Measurements from ENCODE around the gene VSNL1.
"Not testable (repeated sequence)": the region's sequence is repeated elsewhere in the genome, so short reads cannot be mapped to it uniquely, and the experiment has no call there.

The VSNL1 gene

DNA sequence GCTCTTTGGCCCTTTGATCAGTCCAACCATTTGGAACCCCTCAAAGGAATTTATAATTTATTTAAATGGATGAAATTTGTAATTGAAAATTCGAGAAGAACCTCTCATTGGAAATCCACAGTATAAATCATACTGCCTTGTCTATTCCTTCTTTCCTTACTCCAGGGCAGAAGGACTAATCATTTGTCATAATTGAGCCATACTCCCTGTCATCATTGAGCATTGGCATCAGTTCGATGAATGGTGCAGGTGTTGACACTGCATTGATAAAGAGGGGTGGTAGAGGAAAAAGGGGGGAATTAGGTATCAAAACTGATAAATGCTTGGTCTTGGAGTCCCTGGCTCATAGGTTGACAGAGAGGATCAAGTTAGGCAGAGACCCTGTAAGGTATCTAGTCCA is 2.0 kb downstream of the VSNL1 start:
- DNase-seq (ENCODE audit: low read depth in 3 of 3) = no peak

DNA sequence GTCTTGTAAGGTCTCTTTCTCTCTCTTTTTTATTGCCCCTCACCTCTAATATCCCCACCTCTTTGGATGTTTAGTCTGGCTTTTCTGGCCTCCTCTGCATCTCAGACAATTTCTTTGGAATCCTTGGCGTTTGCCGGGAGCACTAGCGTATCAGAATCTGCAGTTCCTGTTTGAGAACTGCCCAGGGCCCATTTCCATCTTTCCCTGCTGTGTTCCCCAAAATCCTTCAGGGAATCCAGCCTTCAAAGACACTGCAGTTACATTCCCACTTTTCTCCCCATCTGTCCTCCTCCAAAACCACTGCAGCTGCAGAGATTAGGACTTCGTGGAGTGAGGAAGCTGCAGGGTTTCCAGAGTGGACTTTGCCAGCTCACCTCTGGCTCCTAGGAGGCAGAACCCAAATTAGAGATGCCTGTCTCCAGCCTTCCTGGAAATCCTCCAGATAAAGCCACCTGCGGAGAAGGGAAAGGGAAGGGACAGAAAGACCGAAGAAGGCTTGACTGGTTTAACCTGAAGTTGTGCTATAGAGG is 2.7 kb downstream of the VSNL1 start:
- no peak for DNase-seq (ENCODE audit: low read depth in 3 of 3)

DNA sequence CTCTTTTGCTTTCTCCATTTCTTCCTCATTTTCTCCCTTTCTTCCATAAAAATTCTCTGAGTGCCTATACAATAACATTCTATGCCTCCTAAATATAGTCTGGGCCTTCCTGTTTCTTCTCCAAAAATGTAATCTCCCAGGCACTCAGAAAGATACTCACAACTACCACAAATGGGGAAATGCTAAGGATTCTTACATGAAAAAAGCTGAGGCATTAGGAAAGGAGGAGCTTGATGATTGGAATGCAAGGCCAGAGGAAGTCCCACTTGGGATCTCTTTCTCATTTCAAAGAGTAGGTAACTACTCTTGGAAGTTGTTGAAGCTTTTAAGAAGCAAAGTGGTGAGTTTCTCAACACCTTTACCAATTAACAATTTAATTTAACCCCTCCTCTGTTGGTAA is 3.4 kb downstream of the VSNL1 start:
- no peak for DNase-seq (ENCODE audit: low read depth in 3 of 3)

DNA sequence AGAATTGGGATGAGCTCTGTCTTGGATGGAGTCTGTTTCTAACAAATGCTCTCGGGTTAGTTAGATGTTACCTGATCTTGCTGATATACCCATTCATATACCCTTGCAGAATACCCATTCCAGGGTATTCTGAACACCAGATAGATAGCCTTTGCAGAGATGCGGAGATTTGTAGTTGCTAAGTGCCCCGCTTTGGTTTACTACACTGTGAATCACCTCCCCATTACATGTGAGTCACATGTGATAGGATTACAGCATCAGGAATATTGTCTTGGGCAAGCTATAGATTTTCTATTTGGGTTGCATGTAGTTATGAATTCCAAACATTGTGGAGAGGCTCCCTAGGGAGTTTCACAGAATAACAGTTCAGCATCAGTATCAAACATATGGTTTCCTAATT is 3.8 kb downstream of the VSNL1 start:
- no peak for DNase-seq (ENCODE audit: low read depth in 3 of 3)

DNA sequence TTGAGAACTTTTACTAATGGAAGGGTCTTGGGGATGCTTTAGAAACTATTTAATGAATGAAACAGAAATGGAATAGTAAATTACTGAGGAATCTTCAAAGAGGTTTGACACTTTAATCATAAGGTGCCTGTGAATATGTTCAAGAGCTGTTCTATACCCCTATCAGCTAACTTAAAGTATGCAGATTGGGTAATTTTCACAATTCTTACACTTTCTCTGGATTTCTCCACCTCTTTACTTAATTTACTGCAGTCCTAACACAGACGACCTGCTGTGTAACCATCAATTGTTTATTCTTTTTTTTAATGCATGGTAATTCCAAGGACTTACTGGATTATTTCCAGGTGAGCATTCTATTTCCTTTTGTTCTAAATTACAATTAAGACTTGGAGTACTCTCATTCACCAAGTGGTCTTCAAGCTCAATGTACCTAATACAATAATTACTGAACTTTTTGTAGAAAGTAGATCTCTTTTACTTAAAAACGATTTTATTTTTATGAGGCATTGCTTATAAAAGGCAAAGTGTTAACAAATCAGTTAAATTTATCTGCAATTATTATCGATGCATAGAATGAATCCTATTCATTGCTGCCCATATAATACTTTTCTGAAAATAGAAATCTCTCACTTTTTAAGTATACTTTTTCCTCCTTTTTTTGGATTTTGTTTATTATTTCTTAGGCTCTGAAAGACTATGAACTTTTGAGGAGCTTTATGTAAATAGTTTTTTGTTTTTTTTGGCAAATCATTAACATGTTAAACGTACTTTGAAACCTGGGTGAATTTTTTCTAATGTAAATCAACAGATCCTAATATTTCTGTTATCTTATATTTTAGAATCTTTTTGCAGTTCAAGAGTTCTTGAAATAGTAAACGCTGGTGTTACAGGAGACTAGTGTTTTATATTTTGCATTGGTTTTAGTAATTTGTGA is 5.5 kb downstream of the VSNL1 start:
- no peak for DNase-seq (ENCODE audit: low read depth in 3 of 3)

DNA sequence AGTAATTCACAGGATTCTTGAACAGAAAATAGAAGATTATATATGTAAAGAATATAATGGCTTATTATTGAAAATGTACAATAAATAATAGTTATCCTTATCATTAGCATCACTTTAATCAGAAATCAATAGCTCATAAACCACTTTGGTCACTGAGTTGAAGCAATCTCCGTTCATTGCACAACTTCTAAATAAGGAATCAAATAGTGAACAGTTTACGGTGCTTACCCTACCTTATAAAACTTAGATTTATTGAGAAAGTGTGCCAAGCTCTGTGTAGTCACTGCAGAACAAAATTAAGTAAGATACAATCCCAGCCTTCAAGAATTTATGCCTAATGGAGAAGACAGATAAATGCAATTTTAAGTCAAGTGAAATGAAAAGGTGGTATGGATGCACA is 6.7 kb downstream of the VSNL1 start:
- no peak for DNase-seq (ENCODE audit: low read depth in 3 of 3)

DNA sequence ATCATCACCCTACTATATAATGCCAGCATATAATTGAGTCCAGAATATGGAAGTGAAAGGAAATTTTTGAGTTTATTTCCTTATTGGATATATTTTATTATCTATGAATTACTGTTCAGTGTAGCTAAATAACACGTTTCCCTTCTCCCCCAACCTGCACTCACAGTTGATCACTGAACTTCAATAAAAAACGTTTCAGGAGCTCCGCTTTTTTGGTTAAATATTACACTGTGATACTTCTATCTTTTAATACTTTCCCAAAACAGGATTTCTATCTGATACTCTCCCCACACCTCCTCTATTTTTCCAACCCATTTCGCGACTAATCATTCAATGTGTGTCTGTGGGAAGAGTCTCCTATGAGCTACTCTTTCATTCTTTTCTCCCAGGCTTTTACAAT is 7.2 kb downstream of the VSNL1 start:
- DNase-seq (ENCODE audit: low read depth in 3 of 3) = no peak

DNA sequence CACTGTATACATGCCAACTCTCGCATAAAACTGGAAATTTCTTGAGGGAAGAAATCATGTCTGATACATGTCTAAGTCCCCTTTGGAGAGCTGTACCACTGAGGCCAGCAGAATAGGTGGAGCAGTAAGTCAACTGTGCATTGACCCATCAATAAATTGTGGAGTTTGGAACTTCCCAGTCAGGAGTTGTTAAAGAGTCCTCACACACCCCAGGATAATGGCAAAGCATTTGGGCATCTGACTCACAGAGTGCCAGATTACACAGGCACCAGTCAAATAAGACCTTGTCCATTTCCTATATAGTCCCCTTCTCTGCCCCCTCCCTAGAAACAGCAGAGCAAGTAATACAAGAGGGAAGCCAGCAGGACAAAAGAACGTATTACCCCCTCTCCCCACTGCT is 10.4 kb downstream of the VSNL1 start:
- no peak for DNase-seq (ENCODE audit: low read depth in 3 of 3)

DNA sequence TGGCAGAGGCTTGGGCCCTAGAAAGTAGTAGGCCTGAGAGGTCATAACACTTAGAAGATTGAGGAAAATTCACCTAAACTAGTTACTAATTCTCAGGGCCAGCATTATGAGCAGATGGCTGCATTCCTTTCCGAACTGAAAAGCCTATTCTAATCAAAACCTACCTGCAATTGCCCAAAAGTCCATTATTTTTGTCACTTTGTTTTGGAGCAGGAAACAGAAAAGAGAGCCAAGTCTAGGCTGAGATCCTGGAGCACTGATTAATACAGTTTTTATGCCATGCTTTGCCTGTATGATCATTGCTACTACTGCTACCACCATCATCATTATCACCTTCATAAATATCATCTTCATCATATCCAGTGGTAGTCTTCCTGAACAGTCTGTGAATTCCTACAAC is 14.7 kb downstream of the VSNL1 start:
- DNase-seq (ENCODE audit: low read depth in 3 of 3) = no peak

DNA sequence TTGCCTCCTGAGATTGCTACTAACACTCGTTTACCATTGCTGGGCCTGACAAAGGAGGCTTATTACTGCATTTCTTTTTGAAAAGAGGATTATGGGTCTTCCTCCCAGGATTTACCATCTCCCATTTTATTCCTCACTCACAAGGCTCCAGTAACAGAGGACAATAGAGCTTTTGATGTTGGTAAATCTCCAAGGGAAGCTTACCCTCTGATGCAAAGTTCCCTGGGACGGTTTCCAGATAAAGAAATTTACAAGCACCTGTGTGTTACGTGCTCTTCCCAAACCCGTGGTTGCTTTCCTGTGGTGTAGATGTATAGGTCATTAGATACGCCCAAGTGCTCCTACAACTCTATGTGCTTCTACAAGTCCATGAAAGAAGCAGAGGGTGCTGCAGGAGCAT is 17.1 kb downstream of the VSNL1 start:
- no peak for DNase-seq (ENCODE audit: low read depth in 3 of 3)

DNA sequence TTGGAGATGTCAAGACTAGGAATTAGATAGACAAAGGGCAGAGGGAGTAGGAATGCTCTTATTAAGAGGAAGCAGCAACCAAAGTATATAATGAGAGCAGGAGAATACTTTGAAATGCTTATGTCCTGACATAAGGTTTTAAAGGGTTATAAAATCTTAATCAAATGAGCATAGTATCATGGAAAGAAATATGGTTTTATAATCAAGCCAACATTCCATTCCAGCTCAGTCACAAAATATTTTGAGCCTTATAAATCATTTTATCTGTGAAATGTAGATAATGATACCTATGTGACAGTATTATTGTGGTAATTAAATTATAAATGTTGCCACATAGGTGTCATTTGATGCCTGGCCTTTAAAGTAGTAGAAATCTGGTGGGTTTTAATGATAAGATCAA is 17.6 kb downstream of the VSNL1 start:
- no peak for DNase-seq (ENCODE audit: low read depth in 3 of 3)

DNA sequence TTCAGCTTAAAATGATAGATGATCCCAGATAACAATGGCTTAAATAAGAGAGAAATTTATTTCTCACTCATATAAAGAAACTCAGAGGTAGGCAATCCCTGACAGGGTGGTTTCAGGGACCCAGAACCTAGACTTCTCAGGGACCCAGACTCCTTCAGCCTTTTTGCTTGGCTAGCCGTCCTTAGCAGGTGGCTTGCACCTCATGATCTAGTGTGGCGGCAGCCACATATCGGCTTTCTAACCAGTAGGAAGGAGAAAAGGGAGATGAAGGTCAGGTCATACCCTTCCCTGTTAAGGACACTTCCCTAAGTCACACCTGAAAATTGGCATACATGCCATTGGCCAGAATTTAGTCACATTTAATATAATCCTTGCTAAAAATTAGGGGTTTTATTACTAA is 18.4 kb downstream of the VSNL1 start:
- no peak for DNase-seq (ENCODE audit: low read depth in 3 of 3)

DNA sequence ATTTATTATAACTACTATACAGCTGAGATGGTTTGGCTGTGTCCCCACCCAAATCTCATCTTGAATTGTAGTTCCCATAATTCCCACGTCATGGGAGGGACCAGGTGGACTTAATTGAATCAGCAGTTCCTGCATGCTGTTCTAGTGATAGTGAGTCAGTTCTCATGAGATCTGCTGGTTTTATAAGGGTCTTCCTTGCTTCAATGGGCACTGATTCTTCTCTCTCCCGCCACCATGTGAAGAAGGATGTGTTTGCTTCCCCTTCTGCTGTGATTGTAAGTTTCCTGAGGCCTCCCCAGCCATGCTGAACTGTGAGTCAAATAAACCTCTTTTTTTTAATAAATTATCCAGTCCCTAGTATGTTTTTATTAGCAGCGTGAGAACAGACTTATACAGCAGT is 25.2 kb downstream of the VSNL1 start:
- DNase-seq (ENCODE audit: low read depth in 3 of 3) = not testable (repeated sequence)

DNA sequence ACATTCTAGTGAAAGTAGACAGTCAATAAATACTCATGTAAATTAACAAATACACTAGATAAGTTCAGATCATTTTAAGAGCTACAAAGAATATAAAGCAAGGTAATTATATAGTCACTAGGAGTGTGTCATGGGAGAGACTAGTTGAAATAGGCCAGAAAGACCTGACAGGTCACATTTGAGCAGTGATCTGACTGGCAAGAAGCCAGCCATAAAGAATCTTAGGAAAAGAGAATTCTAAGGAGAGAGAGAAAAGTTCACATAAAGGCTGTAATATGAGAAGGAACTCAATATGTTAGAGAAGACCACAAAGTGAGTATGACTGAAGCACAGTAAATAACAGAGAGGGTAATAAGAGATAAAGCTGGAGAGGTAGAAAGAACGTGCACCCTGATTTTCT is 31.2 kb downstream of the VSNL1 start:
- no peak for DNase-seq (ENCODE audit: low read depth in 3 of 3)

DNA sequence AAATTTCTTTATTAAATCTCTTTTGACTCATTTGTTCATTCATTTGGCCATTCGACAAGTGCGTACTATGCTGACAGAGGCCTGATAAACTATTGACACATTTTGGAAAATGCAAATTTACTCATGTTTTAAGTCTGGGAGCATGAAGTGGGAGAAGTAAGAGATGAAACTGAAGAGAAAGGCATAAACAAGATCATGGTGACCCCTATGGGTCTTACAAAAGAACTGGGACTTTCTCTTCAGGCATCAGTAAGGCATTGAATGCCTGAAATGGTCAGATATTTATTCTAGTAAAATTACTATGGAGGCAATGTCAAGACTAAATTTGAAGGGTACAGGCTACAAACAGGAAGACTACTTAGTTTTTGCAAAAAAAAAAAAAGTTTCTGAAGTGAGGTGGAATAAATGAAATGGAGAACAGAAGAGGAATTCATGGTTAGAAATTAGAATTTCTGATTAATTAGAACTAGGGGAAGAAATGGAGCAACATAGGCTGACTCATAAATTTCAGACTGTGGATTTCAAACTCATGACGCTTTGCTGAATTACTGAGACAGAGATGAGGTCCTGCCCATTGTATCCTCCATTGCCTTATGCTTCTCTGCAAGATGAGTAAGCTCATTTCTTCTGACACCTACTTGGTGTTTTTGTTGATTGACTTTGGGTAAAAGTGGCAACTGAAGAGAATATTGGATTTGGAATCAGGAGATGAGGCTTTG is 32.7 kb downstream of the VSNL1 start:
- no peak for DNase-seq (ENCODE audit: low read depth in 3 of 3)

DNA sequence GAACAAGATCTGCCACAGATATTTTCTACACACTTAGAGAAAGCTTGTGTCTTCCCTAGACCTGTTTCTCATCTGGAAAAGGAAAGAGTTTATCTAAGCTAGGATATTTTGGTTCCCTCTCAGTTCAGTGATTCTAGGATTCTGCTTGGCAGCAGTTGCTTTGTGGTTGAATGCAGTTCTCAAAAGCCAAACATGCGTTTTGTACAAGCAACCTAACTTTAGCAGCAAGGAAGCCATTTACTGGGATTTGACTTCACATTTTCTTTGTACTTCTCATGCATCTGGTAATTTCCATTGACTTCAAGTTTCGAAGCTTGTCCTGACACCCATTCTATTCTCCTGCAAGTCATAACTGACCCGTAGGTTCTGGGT is 33.3 kb downstream of the VSNL1 start:
- DNase-seq (ENCODE audit: low read depth in 3 of 3) = no peak

DNA sequence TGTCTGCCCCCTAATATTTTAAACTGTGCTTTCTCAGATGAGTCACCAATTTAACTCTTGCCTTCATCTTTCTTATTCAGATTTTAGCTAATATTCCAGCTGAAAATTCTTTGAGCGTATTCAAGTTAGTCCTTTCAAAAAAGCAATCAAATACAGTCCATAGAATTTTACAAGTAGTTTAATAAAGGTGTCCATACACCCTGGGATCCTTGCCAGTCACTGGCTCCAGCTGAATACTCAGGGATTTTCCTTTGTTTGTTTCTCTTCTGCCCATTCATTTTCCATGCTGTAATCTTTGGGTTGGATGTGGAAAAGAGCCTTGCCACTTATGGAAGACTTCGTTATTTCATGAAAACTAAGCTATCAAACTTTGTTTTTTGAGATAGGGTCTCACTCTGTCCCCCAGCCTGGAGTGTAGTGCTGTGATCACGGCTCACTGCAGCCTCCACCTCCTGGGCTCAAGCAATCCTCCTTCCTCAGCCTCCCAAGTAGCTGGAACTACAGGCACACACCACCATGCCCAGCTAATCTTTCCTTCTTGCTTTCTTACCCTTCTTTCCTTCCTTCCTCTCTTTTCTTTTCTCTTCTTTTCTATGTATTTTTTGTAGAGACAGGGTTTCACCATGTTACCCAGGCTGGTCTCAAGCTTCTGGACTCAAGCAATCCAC is 34.0 kb downstream of the VSNL1 start:
- no peak for DNase-seq (ENCODE audit: low read depth in 3 of 3)

DNA sequence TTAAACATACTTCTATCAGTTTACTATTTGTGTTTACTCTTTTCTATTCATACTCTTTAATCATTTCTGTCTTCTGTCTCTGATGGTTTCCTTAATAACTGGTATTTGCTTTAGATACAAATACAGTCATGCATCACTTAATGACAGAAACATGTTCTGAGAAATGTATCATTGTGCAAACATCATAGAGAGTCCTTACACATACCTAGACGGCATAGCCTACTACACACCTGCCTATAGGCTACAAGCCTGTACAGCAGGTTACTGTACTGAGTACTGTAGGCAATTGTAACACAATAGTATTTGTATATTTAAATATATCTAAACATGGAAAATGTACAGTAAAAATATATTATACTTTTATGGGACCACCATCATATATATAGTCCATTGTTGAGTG is 36.3 kb downstream of the VSNL1 start:
- DNase-seq (ENCODE audit: low read depth in 3 of 3) = no peak

DNA sequence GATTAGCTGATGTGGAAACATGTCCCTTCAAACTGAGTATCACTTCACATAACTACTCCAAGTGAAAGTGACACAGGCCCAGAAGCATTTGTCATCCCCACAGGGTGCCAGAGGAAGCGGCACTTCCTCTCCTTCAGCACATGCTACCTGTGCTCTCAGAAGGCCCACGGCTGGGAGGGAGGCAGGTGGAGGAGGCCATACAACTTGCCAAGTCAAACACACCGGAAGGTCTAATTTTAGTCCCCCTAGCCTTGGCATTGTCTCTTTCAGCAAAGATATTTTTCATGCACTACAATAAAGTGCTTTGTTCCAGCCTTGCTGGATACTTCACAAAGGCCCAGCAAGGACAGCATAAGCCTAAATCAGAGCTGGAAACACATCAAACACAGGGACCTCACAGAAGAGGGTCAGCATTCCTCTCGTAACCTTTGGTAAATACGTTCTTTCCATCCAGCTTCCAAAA is 38.0 kb downstream of the VSNL1 start:
- no peak for DNase-seq (ENCODE audit: low read depth in 3 of 3)

DNA sequence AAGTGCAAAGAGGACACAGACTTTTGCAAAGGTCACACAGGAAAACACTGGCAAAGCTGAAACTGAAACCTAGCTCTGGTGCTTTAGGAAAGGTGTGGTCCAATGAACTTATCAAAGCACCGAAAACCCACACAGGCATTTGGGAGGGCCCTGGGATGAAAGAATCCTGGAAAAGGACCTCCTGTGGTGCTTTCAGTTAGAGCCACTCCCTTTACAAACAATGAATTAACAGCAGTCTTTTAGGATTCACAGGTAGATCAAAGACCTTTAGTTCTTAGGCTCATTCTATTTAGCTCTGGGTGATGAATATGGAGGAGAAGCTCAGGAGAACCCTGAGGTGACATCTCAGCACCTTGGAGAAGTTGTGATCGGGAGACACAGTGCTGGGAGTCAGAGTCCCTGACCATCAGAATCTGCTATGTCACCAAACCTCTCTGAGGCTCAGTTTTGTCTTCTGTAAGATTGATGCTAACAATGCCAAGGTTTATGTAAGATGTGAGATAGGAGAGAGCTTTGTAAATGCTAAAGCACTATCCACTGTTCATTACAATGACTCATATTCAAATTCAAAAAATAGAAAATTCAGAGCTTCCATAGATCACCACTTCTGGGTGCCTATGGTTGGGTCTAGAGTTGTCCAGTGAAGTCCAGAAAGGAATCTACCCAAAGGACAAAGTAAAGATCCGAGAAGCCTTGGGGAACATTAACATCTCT is 39.3 kb downstream of the VSNL1 start:
- DNase-seq (ENCODE audit: low read depth in 3 of 3) = no peak

DNA sequence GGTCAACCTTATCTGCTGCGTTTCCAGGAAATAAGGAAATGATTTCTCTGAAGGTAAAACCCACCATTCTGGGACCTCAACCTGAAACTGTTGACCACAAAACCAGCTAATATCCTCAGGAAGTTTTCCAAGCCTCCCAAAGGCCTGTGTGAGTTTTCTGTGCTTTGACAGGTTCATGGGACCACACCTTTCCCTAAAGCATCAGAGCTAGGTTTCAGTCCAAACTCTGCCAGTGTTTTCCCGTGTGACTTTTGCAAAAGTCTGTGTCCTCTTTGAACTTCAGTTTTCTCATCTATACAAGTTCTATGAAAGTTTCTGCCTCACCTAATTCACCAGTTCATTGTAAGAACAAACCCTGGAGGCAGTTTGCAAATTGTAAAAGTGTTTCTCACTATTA is 39.8 kb downstream of the VSNL1 start:
- no peak for DNase-seq (ENCODE audit: low read depth in 3 of 3)

DNA sequence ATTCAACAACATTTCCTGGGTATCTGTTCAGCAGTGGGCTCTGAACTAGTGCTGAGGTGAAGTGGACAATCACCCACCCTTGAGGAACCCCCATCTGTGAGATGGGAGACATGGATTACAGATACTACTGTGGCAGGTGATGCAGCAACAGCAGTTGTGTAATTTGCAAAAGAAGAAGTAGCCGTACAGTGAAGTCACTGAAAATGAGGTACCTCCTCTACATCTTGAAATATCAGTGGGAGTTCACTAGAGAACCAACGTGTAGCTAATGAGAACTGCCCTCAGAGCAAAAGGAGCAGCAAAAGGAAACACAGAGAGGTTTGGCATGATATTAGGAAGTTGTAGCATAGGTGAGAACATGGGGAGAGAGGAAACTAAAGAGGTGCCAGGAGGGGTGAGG is 41.3 kb downstream of the VSNL1 start:
- no peak for DNase-seq (ENCODE audit: low read depth in 3 of 3)
